Stimulated activated naive CD4-positive, alpha-beta T cell (primary cell): ENCODE data around the gene UFSP1.

ENCODE experiments used
- DNase-seq, 6 experiments: peaks; one replicate each; lab custom pipeline; 2025; lab: John Stamatoyannopoulos, UW

UFSP1 gene

DNA sequence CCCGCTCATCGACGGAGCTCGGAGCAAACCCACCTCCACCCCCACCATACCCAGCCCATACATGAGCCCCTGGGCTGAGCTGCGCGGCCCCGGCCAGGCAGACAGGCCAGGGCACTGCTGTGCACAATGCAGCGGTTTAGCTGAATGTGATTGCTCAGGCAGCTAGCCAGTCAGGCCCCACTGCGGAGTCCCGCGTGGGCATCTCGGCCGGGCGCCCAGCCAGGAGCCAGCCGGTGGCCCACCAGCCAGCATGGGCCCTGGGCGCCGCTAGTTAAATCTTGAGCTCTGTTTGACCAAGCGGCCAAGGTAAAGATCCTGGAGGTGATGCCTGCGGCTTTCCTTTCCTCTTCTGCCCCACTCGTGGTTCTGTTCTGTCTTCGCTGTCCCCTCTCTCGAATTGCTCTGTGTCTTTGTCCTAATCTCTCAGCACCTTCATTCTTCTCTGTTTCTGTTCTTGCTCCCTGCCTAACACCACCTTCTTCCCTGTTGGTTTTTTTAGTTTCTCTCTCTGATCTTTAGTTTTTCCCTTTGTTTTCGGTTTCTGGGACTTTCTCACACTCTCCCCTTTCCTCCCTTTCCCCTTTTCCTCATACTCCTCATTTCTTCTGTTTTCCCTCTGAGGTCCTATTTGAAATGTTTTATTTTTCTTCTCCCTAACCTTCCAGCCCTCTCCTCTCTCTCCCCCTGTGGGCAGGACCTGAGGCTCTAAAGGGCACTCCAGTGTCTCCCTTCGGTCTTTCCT is 6.6 kb downstream of the UFSP1 start:
- DNase-seq, result no peak

DNA sequence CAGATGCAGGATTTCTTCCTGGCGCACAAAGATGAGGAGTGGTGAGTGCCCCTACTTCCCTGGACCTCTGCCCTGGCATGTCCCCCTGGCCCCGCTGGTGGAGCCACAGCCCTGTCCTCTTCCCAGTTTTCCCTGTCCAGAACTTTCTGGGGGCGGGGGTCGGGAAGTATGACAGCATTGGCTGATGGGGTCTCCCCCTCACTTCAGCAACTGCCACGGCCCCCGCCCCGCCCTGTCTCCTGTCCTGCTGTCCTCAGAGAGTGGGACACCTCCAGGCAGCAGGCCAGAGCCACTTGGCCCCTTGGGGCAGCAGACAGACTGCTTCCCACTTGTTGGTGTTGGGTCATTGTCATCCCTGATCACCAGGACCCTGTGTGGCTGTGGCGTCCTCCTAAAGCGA is 7.3 kb downstream of the UFSP1 start:
- no peak for DNase-seq

DNA sequence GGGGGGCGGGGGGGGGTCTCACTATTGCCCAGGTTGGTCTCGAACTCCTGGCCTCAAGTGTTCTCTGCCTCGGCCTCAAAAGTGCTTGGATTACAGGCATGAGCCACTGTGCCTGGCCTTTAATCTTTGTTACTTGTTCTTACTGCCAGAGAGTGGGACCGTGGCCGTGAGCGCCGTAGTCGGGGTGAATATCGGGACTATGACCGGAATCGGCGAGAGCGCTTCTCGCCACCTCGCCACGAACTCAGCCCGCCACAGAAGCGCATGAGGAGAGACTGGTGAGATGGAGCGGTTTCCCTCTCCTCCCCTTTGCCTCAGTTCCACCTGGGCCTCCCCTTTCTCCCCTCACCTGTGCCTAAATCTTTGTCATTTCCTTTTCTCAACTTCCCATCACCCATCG is 8.4 kb downstream of the UFSP1 start:
- no peak for DNase-seq

DNA sequence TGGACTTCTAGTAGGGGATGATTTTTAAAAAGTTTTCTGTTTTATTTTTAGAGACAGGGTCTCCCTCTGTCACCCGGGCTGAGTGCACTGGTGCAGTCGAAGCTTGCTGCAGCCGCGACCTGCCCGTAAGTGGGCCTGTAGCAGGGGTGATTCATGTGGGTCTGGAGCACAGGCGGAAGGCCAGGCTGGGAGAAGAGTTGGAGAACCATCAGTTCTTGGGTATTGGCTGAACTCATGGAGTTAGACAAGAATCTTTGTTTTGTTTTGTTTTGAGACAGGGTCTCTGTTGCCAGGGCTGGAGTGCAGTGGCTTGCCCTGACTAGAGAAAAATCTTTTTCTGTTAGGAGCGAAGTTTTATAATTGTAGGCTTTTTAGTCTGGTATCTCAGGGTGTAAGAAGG is 8.9 kb downstream of the UFSP1 start:
- no peak for DNase-seq

DNA sequence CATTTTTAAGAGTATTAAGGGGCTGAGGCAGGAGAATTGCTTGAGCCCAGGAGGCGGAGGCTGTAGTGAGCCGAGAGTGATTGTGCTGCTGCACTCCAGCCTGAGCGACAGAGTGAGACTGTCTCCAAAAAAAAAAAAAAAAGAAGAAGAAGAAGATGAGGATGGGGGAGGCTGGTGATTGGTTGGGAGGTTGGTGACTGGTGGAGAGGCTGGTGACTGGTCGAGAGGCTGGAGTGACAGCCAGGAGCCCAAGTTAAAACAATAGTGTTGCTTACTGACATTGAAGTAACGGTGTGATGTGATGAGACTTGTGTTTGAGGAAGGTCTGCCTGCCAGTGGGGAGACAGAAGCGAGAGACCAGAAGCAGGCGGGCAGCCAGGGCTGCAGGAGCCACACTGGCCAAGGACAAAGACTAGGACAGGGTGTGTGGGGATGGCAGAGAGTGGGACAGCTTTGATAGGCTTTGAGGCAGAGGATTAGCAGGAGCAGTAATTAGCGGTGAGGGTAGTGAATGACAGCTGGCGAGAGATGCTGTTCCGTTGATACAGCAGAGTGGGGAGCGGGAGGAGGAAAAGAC is 9.7 kb downstream of the UFSP1 start:
- DNase-seq, result no peak

DNA sequence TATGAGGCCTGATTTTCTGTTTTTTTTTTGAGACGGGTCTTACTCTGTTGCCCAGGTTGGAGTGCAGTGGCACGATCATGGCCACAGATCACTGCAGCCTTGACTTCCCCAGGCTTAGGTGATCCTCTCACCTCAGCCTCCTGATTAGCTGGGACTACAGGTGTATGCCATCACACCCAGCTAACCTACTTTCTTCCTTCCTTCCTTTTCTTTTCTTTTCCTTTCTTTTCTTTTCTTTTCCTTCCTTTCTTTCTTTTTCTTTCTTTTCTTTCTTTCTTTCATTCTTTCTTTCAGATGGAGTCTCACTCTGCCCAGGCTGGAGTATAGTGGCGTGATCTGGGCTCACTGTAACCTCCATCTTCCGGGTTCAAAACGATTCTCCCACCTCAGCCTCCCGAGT is 10.8 kb downstream of the UFSP1 start:
- no peak for DNase-seq

DNA sequence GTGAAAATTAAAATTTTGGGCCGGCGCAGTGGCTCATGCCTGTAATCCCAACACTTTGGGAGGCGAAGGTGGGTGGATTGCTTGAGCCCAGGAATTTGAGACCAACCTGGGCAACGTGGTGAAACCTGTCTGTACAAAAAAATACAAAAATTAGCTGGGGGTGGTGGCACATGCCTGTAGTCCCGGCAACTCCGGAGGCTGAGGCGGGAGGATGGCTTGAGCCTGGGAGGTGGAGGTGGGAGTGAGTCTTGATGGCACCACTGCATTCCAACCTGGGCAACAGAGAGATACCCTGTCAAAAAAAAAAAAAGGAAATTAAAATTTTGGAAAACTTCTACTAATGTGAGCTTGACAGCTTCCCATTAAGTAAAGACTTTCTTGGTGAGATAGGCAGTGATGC is 11.5 kb downstream of the UFSP1 start:
- no peak for DNase-seq

DNA sequence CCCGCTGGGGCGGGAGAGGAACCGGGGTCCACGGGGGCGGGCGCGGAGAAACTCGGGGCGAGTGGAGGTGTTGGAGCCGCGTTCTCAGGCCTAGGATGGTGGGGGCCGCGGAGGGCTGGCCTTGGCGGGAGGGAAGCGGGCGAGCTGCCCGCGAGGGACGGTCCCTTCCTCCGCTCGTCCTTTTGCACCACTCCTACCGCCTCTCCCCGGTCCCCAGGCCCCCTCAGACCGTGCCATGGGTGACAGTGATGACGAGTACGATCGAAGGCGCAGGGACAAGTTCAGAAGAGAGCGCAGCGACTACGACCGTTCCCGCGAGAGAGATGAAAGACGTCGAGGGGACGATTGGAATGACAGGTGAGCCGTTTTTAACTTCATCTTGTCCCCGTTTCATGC is 14.2 kb downstream of the UFSP1 start:
- DNase-seq, result peak in 4 of 6 experiments; percentile 25 to 54 (median 41)

DNA sequence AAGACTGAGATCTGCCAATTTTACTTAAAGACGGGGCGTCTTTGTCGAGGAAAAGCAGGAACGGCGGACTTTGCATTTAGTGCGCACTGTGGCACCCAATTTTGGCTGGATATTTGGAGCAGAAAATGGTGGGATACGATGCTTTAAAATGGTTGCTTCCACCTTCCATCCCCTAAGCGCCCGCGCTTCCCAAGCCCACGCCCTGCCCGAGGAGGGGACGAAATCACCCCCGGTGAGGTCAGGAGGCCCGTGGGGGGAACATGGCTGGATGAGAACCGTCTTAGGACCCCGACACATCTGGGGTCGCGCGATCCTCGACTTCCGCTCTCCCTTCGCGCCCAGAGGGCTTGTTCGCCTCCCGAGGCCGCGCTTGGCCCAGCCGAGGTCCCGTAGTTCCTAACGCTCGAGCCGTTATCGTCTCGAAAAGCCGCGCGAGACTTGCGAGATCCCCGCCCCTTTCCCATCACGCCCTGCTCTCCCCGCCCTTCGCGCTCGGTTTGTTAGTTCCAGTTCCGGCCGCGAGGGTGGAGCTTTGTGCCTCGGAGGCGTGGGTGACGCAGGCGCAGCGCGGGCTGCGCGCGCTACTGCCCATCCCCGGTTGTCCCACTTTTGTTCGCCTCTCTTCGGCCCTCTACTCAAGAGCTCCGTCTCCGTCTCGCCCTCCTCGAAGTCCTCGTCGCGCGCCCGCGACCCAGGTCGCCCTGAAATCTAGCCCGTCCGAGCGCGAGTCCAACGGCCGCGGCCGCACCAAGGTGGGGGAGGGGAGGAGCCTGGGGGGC is 14.7 kb downstream of the UFSP1 start, which contains the start of gene SRRT:
Gene SRRT (plus strand): TSS at position 527 of the 779 bp plus-strand sequence. CDS start 488 bp downstream, outside the sequence.
- DNase-seq, result peak; percentile 92 to 98 (median 96)

DNA sequence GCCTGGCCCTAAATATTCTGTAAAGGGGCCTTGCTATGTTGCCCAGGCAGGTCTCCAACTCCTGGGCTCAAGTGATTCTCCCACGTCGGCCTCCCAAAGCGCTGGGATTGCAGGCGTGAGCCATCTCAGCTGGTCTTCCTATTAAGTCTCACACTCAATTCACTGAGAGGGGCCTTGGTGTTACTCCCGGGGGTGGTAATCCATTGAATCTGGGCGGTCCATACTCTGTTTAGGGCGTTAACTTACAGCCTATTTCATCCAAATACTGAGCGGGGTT is 15.3 kb downstream of the UFSP1 start:
- DNase-seq, result no peak

DNA sequence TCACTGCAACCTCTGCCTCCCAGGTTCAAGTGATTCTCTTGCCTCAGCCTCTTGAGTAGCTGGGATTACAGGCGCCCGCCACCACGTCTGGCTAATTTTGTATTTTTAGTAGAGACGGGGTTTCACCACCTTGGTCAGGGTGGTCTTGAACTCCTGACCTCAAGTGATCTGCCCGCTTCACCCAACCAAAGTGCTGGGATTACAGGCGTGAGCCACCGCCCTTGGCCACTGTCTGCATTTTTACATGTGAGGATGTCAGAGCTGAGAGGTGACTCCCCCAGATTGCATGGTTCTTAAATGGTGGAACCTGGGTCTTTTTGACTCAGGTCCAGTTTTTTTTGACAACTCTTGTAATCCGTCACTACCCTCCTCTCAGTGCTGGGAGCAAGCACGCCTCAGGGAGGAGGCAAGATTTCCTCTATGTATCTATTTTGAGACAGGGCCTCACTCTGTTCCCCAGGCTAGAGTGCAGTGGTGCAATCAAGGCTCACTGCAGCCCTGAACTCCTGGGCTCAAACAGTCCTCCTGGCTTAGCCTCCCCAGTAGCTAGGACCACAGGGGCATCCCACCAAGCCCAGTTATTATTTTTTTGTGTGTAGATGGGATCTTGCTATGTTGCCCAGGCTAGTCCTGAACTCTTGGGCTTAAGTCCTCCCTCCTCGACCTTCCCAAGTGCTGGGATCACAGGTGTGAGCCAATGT is 15.8 kb downstream of the UFSP1 start:
- DNase-seq, result no peak

DNA sequence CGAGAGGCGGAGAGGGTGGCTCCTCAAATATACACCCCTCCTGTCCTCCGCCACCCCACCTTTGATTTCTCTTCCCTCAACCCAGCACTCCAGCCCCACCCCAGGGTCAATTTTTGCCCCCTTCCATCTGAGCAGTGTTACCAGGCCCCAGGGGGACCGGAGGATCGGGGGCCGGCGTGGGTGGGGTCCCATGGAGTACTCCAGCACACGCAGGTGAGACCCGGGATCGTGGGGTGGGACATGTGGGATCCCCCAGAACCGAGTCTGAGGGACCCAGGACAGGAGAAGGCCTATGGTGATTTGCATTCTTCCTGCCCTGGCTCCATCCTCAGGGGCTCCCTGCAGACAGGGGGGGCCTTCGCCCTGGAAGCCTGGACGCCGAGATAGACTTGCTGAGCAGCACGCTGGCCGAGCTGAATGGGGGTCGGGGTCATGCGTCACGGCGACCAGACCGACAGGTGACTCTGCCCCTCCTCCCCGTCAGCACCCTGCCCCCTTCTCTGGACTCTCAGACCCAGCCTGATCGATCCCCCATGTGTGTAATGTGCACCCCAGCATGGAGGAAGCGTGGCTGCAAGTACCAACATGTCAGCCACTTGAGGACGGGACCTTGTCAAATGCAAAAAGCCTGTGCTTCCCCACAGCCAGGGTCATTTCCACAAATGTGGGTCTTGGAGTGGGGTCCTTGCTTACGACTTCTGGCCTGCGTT is 21.6 kb downstream of the UFSP1 start:
- no peak for DNase-seq

DNA sequence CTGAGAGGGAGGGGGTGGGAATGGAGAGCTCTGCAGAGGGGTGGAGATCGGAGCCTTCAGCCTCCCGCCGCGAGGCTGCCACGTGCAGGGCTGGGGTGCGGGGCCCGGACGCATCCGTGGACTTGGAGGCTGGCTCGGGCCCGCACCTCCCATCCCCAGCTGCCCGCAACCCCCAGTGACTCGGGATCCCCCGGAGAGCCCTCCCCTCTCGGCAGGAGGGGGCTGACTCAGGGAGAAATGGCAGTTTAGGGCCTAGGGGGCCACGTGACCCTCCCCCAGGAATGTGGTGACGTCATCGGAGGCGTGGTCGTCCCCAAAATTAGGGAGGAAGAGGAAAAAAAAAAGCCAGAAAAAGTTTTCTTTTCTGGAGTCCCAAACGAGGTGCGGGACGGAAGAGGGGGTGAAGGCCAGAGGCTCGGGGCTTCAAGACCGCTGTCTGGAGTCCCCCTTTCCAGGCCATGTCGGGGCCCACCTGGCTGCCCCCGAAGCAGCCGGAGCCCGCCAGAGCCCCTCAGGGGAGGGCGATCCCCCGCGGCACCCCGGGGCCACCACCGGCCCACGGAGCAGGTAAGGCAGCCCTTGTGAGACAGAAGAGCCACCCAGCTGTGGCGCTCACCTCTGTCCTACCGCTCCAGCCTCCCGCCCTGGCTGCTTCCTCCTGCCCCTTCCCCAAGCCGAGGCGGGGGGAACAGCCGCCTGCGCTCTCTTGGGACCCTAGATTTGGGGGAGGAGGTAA is 22.3 kb downstream of the UFSP1 start, which contains the start of gene TRIP6:
Gene TRIP6 (plus strand): TSS at position 348 of the 736 bp plus-strand sequence. CDS start 111 bp downstream, at position 459.
- DNase-seq, result peak in 5 of 6 experiments; percentile 23 to 59 (median 35)

DNA sequence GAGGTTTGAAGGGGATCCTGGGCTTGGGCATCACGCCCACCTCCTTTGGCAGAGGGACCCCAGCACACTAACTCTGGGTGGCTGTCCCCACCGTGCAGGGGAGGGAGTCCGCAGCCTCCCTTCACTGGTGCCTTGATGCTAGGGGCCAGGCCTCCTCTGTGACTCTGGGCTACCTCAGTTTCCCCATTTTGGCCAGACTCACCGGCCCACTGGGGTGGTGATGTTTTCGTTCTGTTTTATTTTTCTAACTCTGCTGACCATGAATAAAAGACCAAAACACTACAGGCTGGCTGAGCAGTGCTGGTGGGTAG is 22.8 kb downstream of the UFSP1 start:
- DNase-seq, result no peak

DNA sequence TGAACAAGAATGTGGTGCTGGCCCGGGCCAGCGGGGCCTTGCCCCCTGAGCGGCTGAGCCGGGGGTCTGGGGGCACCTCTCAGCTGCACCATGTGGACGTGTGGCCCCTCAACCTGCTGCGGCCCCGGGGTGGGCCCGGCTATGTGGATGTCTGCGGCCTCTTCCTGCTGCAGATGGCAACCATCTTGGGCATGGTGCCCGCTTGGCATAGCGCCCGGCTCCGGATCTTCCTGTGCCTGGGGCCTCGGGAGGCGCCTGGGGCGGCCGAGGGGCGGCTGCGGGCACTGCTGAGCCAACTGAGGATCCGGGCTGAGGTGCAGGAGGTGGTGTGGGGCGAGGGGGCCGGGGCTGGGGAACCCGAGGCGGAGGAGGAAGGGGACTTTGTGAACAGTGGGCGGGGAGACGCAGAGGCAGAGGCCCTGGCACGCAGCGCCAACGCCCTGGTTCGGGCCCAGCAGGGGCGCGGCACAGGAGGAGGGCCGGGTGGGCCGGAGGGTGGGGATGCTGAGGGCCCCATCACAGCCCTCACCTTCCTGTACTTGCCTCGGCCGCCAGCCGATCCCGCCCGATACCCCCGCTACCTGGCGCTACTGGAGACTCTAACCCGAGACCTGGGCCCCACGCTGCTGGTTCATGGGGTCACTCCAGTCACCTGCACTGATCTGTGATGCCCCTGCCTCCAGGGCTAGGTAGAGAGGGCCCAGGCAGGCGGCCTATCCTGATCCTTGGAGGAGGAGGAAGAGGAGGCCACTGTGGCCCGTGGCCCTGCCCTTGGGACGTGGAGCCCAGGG is 23.4 kb downstream of the UFSP1 start:
- peak in 4 of 6 experiments; percentile 30 to 65 (median 50) for DNase-seq

DNA sequence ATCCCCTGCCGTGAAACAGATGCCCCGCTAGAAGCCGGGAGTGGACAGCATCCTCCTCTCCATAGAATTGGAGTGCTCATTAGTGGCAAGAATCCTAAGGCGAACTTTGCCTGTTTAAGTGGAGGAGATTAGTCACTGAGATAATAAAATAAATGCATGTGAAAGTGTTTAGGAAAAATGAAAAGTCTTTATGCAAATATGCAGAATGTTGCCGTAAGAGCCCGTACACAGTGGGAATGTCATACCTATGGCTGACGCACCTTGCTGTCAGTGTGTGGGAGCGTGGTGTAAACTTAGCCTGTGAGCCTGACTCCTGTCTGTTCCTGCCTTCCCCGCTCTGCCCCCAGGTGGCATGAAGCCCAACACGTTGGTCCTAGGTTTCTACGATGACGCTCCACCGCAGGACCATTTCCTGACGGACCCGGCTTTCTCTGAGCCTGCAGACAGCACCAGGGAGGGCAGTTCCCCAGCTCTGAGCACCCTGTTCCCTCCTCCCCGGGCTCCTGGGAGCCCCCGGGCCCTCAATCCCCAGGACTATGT is 24.1 kb downstream of the UFSP1 start:
- no peak for DNase-seq

DNA sequence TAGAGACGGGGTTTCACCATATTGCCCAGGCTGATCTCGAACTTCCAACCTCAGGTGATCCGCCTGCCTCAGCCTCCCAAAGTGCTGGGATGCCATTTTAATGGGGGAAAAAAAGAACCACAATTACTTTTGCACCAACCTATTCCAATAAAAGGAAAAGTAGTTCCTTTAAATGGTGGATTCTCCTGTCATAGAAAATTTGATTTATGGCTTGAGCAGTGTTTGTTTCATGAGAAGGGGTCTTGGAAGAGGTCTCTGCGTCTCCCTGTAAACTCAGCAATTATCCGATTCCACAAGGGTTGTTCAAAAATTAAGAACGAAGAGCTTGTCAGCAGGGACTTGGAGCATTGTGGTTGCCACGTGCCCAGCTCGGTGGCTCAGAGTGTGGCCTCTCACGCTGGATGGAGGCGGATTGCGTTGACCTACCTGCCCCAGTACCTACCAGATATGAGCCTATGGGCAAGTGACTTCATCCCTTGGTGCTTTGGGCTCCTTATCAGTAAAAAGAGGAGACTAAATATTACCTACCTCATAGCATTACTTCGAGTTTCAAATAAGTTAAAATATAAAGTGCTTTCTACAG is 25.2 kb downstream of the UFSP1 start:
- DNase-seq, result no peak

DNA sequence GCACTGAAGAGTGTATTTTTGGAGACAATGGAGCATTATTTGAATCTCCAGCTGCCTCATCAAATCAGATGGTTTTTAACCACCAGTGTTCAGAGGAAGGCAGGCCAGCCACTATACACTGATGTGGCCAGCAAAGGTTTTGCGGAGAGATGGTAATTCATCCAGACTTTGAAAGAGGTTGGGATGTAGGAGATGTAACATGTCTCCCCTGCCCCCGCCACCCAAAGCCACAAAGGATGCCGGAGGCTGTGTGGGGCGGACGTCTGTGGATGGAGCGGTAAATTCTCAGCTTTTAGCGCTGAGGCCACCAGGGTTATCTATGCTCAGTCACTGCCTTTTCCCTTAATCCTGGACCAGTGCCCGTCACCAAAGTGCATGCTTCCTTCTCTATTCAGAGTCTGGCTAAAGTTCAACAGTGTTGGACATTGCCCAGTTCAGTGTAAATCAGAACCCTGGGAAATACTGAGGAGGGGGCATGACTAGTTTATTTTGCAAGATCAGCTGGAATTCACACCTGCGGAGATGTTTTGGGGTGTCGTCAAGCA is 26.0 kb downstream of the UFSP1 start:
- no peak for DNase-seq

DNA sequence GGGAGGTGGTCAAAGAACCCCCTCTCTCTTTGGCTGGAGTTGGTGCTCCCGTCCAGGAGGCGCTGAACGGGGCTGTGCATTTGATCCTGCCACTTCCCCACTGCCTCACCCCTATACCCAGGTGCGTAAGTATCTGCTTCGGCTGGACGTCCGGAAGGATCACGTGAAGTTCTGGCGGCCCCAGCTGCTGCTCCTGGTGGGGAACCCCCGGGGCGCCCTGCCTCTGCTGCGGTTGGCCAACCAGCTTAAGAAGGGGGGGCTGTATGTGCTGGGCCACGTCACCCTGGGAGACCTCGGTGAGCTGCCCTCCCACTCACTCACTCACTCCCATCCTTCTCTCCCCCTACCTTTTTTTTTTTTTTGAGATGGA is 27.9 kb downstream of the UFSP1 start:
- no peak for DNase-seq
